K562 (cell line): Measurements from ENCODE around the gene KAZN. TPM values are rescaled to one million over a fixed set of nuclear protein-coding genes. Genes with fewer than 3 reads are reported as not detected.

Experiments
- ATAC-seq: fragments of 200-7000 bp; cut with Tn5 transposase; 3 replicates; pipeline ENCODE4 v1.9.1; 2020; ENCODE audit warnings: moderate library complexity
- BruUV-seq: library from RNA; stranded (reverse); fragments of 400-500 nt; replicated peaks from 2 replicates; lab custom pipeline; 2021; lab: Mats Ljungman, UMichigan
- CTCF ChIA-PET: fragments of 300-600 bp; formaldehyde crosslinking; extraction: SDS; loops from one replicate; lab custom pipeline; 2021; ENCODE audit warnings: low intra/inter-chr PET ratio; lab: Yijun Ruan, JAX
- POLR2A ChIA-PET: fragments of 300-600, 350-650 bp; sonication (Branson Sonifier 250); formaldehyde crosslinking; extraction: SDS; loops from one replicate; lab custom pipeline; 2021; ENCODE audit warnings: antibody characterized with exemption, inconsistent platforms; lab: Yijun Ruan, JAX
- DNase-seq, 4 experiments: peaks; one replicate each; pipeline versions ENCODE4 v3.0.0 to v3.0.0-alpha.2; 2011 to 2018; ENCODE audit warnings: low spot score in 3 of 4, mixed read lengths in 3 of 4; ENCODE audit errors: extremely low read depth in 1 of 4
- FAIRE-seq: peaks from 2 replicates; lab custom pipeline; 2011; peaks lifted over from hg19 to GRCh38; lab: Jason Lieb, UNC
- H2AFZ ChIP-seq: 2 replicates; pipeline ENCODE4 v1.6.0; 2011; ENCODE audit warnings: low read depth, low read length, control low read depth, inconsistent platforms
- H3K27ac ChIP-seq: fragments of 200-600 bp; 3 replicates; pipeline ENCODE4 v1.8.0; 2011; ENCODE audit warnings: low read depth, mild to moderate bottlenecking, control low read depth, inconsistent platforms, low read length, moderate library complexity, mixed read lengths; ENCODE audit errors: extremely low read depth
- H3K27me3 ChIP-seq, 2 experiments: fragments of 300-600 bp in 1 of 2; 2 replicates in 1 of 2; 3 replicates in 1 of 2; pipeline versions ENCODE4 v1.6.0 to v1.8.0; 2011; ENCODE audit warnings: inconsistent platforms in 2 of 2, low read length in 2 of 2, mild to moderate bottlenecking in 1 of 2, mixed read lengths in 1 of 2, moderate library complexity in 1 of 2; ENCODE audit not compliant: control insufficient read depth in 2 of 2, insufficient read depth in 2 of 2
- H3K36me3 ChIP-seq: fragments of 300-600 bp; 3 replicates; pipeline ENCODE4 v1.8.0; 2011; ENCODE audit warnings: mild to moderate bottlenecking, low read length, inconsistent platforms; ENCODE audit not compliant: control insufficient read depth, insufficient read depth
- H3K4me1 ChIP-seq, 2 experiments: fragments of 200-600 bp in 1 of 2; replicated peaks in 1 of 2; 2 replicates in 1 of 2; 3 replicates in 1 of 2; pipeline versions ENCODE4 v1.5.1 to v1.8.0; 2011; ENCODE audit warnings: inconsistent platforms in 2 of 2, low read length in 2 of 2, mild to moderate bottlenecking in 1 of 2, mixed read lengths in 1 of 2, moderate library complexity in 1 of 2; ENCODE audit not compliant: control insufficient read depth in 2 of 2, insufficient read depth in 2 of 2
- H3K4me2 ChIP-seq: 2 replicates; pipeline ENCODE4 v1.6.1; 2011; ENCODE audit warnings: low read length, control low read depth, inconsistent platforms, mixed read lengths; ENCODE audit not compliant: insufficient read depth
- H3K4me3 ChIP-seq: fragments of 200-600 bp; sonication (generic), shearing (Covaris generic); 2 replicates; pipeline ENCODE4 v1.5.1; 2016; ENCODE audit warnings: control low read depth, inconsistent platforms
- H3K79me2 ChIP-seq: fragments of 200-600 bp; 3 replicates; pipeline ENCODE4 v1.8.0; 2011; ENCODE audit warnings: low read length, inconsistent platforms; ENCODE audit not compliant: control insufficient read depth, insufficient read depth
- H3K9ac ChIP-seq, 2 experiments: 2 replicates each; pipeline versions ENCODE4 v1.6.0 to v1.6.1; 2011; ENCODE audit warnings: low read depth in 2 of 2, low read length in 2 of 2, control low read depth in 1 of 2, inconsistent platforms in 1 of 2, mild to moderate bottlenecking in 1 of 2, mixed read lengths in 1 of 2; ENCODE audit not compliant: insufficient read depth in 1 of 2
- H3K9me1 ChIP-seq: one replicate; pipeline ENCODE4 v1.6.0; 2011; ENCODE audit warnings: inconsistent platforms, mild to moderate bottlenecking, low read length, moderate library complexity; ENCODE audit not compliant: control insufficient read depth, insufficient read depth
- H3K9me3 ChIP-seq: replicated peaks from 2 replicates; pipeline ENCODE4 v1.5.1; 2011; ENCODE audit warnings: low read depth, low read length, inconsistent platforms; ENCODE audit not compliant: control insufficient read depth, insufficient read depth
- H4K20me1 ChIP-seq: replicated peaks from 2 replicates; pipeline ENCODE4 v1.6.1; 2011; ENCODE audit warnings: low read length, inconsistent platforms, mixed read lengths; ENCODE audit not compliant: control insufficient read depth, insufficient read depth
- ATF1 ChIP-seq, 2 experiments: fragments of 450-650 bp in 1 of 2; IDR thresholded peaks; 2 replicates each; pipeline ENCODE4 v1.6.1; 2016; ENCODE audit warnings: missing compliant biosample characterization in 1 of 2, missing genetic modification characterization in 1 of 2
- BHLHE40 ChIP-seq: IDR thresholded peaks from 2 replicates; pipeline ENCODE4 v1.6.1; 2011; ENCODE audit warnings: low read length, improper control_type of control experiment
- DDX20 ChIP-seq: fragments of 450-650 bp; IDR thresholded peaks from 2 replicates; pipeline ENCODE4 v1.6.1; 2016; ENCODE audit warnings: missing genetic modification characterization, low read depth, mild to moderate bottlenecking, missing compliant biosample characterization, moderate library complexity
- NFYB ChIP-seq: IDR thresholded peaks from 2 replicates; pipeline ENCODE4 v1.6.1; 2011; ENCODE audit warnings: mild to moderate bottlenecking, moderate library complexity; ENCODE audit not compliant: insufficient read length; ENCODE audit errors: extremely low read depth
- NR3C1 ChIP-seq: sonication (generic); formaldehyde crosslinking; IDR thresholded peaks from 2 replicates; pipeline ENCODE4 v1.8.1; 2022; ENCODE audit warnings: missing genetic modification reagents
- RBM25 ChIP-seq: fragments of 200-400 bp; formaldehyde crosslinking; IDR thresholded peaks from 2 replicates; pipeline ENCODE4 v1.6.1; 2018; ENCODE audit warnings: low read length, low read depth, moderate library complexity; ENCODE audit not compliant: severe bottlenecking
- ZNF239 ChIP-seq: fragments of 250-450 bp; sonication (Bioruptor Pico); IDR thresholded peaks from 2 replicates; pipeline ENCODE4 v1.4.0; 2020; ENCODE audit warnings: mild to moderate bottlenecking
- ZNF699 ChIP-seq: fragments of 250-450 bp; sonication (Bioruptor Pico); IDR thresholded peaks from 2 replicates; pipeline ENCODE4 v1.8.0; 2021; ENCODE audit warnings: mild to moderate bottlenecking, moderate library complexity; ENCODE audit not compliant: insufficient replicate concordance
- WGBS: fragments of 100-300 bp; shearing (Covaris generic); methylation state at CpG from one replicate; pipeline ENCODE4 v1.1.6; 2016; ENCODE audit warnings: low coverage, mixed read lengths; ENCODE audit not compliant: insufficient coverage; ENCODE audit errors: missing lambda C conversion rate; 5-methylcytosine and 5-hydroxymethylcytosine counted together
- in situ Hi-C: fragments of 300-500 bp; cut with MboI; formaldehyde crosslinking; loops from 4 replicates; pipeline ENCODE4 v1.15.0; 2018; ENCODE audit warnings: inconsistent platforms, mixed read lengths
- intact Hi-C: fragments of 100-400 bp; cut with micrococcal nuclease; formaldehyde crosslinking; loops from 2 replicates; pipeline ENCODE4 v1.14.2; 2022
- polyA plus RNA-seq, 8 experiments: library from polyadenylated mRNA; depleted of rRNA in 4 of 8; stranded (reverse) in 5 of 8; unstranded in 3 of 8; fragments of >200 nt; fragmentation: Nextera tagmentation in 2 of 8; fragmentation: Illumina TruSeq in 1 of 8; extraction: Ambion mirVana in 2 of 8; extraction: Trizol in 1 of 8; gene quantifications; 2 replicates each; pipeline versions ENCODE4 v1.2.1 to v1.2.3, GENCODE V29; 2011 to 2014; ENCODE audit warnings: inconsistent platforms in 1 of 8, missing spikeins in 1 of 8
- total RNA-seq, 7 experiments: library from RNA; depleted of rRNA in 6 of 7; stranded (reverse); fragments of >200 nt in 6 of 7; fragmentation: Illumina TruSeq in 2 of 7; extraction: Trizol in 2 of 7; gene quantifications; 2 replicates each; pipeline versions ENCODE4 v1.2.1 to v1.2.3, GENCODE V29; 2011 to 2021; ENCODE audit warnings: low replicate concordance in 1 of 7
- TF ChIP-seq, protein P1 (sequence below): fragments of 450-650 bp; IDR thresholded peaks from 2 replicates; pipeline ENCODE4 v1.6.1; 2016; ENCODE audit warnings: mild to moderate bottlenecking, moderate library complexity

Gene KAZN
- total and polyA plus RNA-seq, 9 of the 15 experiments (the other 6 are each of a cell fraction or from before 2014, with no cell fraction given): 2.1 to 21.6 (median 5.4) TPM

DNA sequence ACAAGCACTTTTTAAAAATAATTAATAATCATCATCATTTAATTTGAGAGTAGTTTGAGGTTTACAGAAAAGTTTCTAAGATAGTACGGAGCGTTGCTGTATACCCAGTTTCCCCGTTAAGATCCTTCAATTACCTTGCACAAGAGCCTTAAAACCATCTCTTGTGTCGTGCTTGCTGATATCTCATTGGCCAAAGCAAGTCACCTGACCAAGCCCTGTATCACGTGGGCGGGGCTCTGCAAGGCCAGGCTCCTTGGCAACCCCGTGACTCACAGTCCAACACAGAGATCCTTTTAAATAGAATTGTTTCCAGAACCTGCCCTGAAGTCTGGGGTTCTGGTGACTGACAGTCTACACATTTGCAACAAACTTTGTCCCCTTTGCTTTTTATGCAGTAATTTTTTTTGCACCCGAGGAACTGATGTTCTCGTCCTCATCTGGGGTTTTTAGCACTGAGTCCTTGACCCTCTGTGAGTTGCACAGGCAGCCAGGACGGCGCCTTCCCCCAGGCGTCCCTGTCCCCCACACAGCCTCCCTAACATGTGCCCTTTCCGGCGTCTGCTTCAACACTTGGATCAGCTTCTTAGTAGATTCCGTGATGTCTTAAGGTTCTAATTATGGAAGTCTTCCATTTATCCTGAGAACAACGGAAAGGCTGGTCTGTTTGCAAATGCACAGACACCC, 371.8 kb downstream of the KAZN start:
- H2AFZ ChIP-seq: peak overlapping the region; percentile 58
- no peaks in the 10 kb centered on the region for H3K27me3 ChIP-seq
- H3K9me1 ChIP-seq: peaks cover 4% of the 10 kb centered on the region
- peaks cover 3 to 4% of the 10 kb centered on the region in 2 experiments; a peak in 2 of 5 replicates for H3K4me1 ChIP-seq
- intact Hi-C loops: loop anchor here (5.0 kb wide), 1 partner anchor 43 kb away; no protein-coding TSS in a partner anchor
- ATAC-seq (peak; percentile 100), FAIRE-seq (peak; percentile 99), DNase-seq (peak; percentile 91 to 96 (median 92))
- WGBS: 39% methylated on average over 16 of the region's 16 CpGs
- POLR2A ChIA-PET: no interaction called here
- BruUV-seq: no TSS peak
- H3K9ac ChIP-seq: no peak overlapping the region
- CTCF ChIA-PET: no interaction called here
- H3K9me3 ChIP-seq: no peaks in the 10 kb centered on the region
- in situ Hi-C loops: no loop called here
- H4K20me1 ChIP-seq: 0 out of 2 replicates have a peak, but pooled peaks cover 3% of the 10 kb centered on the region
- peak overlapping the region; percentile 13; the same call in 1 of the 2 replicates for H3K4me2 ChIP-seq
- no peak overlapping the region for H3K4me3 ChIP-seq
- 0 out of 3 replicates have a peak, but pooled peaks cover 3% of the 10 kb centered on the region for H3K79me2 ChIP-seq
- peaks cover 2% of the 10 kb centered on the region; the same call in 1 of the 3 replicates for H3K36me3 ChIP-seq
- H3K27ac ChIP-seq: no peak overlapping the region
- TF ChIP-seq ZNF699 (no peak), NR3C1 (CRISPR knock-in tag) (no peak), ATF1 (CRISPR knock-in tag; IDR thresholded peaks at IDR 0.05) (no peak), ATF1 (tag; IDR thresholded peaks at IDR 0.05) (peak; percentile 28; the same call in 1 of the 2 replicates), BHLHE40 (peak; percentile 50; the same call in 1 of the 2 replicates), RBM25 (peak; percentile 85), ZNF239 (peak; percentile 24; the same call in 1 of the 2 replicates), DDX20 (tag) (no peak), NFYB (peak; percentile 49)
- TF ChIP-seq, protein P1, sequence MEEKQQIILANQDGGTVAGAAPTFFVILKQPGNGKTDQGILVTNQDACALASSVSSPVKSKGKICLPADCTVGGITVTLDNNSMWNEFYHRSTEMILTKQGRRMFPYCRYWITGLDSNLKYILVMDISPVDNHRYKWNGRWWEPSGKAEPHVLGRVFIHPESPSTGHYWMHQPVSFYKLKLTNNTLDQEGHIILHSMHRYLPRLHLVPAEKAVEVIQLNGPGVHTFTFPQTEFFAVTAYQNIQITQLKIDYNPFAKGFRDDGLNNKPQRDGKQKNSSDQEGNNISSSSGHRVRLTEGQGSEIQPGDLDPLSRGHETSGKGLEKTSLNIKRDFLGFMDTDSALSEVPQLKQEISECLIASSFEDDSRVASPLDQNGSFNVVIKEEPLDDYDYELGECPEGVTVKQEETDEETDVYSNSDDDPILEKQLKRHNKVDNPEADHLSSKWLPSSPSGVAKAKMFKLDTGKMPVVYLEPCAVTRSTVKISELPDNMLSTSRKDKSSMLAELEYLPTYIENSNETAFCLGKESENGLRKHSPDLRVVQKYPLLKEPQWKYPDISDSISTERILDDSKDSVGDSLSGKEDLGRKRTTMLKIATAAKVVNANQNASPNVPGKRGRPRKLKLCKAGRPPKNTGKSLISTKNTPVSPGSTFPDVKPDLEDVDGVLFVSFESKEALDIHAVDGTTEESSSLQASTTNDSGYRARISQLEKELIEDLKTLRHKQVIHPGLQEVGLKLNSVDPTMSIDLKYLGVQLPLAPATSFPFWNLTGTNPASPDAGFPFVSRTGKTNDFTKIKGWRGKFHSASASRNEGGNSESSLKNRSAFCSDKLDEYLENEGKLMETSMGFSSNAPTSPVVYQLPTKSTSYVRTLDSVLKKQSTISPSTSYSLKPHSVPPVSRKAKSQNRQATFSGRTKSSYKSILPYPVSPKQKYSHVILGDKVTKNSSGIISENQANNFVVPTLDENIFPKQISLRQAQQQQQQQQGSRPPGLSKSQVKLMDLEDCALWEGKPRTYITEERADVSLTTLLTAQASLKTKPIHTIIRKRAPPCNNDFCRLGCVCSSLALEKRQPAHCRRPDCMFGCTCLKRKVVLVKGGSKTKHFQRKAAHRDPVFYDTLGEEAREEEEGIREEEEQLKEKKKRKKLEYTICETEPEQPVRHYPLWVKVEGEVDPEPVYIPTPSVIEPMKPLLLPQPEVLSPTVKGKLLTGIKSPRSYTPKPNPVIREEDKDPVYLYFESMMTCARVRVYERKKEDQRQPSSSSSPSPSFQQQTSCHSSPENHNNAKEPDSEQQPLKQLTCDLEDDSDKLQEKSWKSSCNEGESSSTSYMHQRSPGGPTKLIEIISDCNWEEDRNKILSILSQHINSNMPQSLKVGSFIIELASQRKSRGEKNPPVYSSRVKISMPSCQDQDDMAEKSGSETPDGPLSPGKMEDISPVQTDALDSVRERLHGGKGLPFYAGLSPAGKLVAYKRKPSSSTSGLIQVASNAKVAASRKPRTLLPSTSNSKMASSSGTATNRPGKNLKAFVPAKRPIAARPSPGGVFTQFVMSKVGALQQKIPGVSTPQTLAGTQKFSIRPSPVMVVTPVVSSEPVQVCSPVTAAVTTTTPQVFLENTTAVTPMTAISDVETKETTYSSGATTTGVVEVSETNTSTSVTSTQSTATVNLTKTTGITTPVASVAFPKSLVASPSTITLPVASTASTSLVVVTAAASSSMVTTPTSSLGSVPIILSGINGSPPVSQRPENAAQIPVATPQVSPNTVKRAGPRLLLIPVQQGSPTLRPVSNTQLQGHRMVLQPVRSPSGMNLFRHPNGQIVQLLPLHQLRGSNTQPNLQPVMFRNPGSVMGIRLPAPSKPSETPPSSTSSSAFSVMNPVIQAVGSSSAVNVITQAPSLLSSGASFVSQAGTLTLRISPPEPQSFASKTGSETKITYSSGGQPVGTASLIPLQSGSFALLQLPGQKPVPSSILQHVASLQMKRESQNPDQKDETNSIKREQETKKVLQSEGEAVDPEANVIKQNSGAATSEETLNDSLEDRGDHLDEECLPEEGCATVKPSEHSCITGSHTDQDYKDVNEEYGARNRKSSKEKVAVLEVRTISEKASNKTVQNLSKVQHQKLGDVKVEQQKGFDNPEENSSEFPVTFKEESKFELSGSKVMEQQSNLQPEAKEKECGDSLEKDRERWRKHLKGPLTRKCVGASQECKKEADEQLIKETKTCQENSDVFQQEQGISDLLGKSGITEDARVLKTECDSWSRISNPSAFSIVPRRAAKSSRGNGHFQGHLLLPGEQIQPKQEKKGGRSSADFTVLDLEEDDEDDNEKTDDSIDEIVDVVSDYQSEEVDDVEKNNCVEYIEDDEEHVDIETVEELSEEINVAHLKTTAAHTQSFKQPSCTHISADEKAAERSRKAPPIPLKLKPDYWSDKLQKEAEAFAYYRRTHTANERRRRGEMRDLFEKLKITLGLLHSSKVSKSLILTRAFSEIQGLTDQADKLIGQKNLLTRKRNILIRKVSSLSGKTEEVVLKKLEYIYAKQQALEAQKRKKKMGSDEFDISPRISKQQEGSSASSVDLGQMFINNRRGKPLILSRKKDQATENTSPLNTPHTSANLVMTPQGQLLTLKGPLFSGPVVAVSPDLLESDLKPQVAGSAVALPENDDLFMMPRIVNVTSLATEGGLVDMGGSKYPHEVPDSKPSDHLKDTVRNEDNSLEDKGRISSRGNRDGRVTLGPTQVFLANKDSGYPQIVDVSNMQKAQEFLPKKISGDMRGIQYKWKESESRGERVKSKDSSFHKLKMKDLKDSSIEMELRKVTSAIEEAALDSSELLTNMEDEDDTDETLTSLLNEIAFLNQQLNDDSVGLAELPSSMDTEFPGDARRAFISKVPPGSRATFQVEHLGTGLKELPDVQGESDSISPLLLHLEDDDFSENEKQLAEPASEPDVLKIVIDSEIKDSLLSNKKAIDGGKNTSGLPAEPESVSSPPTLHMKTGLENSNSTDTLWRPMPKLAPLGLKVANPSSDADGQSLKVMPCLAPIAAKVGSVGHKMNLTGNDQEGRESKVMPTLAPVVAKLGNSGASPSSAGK: peak; percentile 93
